GM18505 (cell line): ENCODE data around the gene HAPLN2.

Experiments used
- ATAC-seq: cut with Tn5 transposase; IDR thresholded peaks from one replicate; pipeline ENCODE4 v1.9.1; 2021; ENCODE audit not compliant: unreplicated experiment
- POLR2A ChIP-seq: IDR thresholded peaks from 4 replicates; pipeline ENCODE4 v1.6.1; 2011; ENCODE audit warnings: borderline replicate concordance; ENCODE audit not compliant: insufficient read depth, insufficient read length; ENCODE audit errors: extremely low read depth

HAPLN2 gene

GRCh38 chr1:156662005-156662799 is 43.0 kb downstream of the HAPLN2 start:
- no peak for ATAC-seq

GRCh38 chr1:156662800-156663055 is 43.5 kb downstream of the HAPLN2 start:
- TF ChIP-seq POLR2A: no peak
- ATAC-seq: no peak

More at GRCh38 chr1:156662005-156662799, 43.0 kb downstream of the HAPLN2 start:
- no peak for TF ChIP-seq POLR2A

- ATAC-seq: no peak
- no peak for TF ChIP-seq POLR2A
These were observed 44.0 kb downstream of the HAPLN2 start for GRCh38 chr1:156663178-156663577.

GRCh38 chr1:156664046-156664766 is 45.0 kb downstream of the HAPLN2 start:
- ATAC-seq: no peak
- no peak for TF ChIP-seq POLR2A

- peak; percentile 57 for TF ChIP-seq POLR2A
- no peak for ATAC-seq
These were observed 45.7 kb downstream of the HAPLN2 start for GRCh38 chr1:156664767-156665411.

GRCh38 chr1:156665539-156665938 is 46.3 kb downstream of the HAPLN2 start:
- TF ChIP-seq POLR2A: no peak
- ATAC-seq: no peak

GRCh38 chr1:156666862-156667609 is 47.8 kb downstream of the HAPLN2 start:
- no peak for TF ChIP-seq POLR2A
- ATAC-seq: no peak

GRCh38 chr1:156667610-156667967 is 48.4 kb downstream of the HAPLN2 start:
- ATAC-seq: no peak
- no peak for TF ChIP-seq POLR2A

GRCh38 chr1:156667968-156668709 is 48.9 kb downstream of the HAPLN2 start:
- no peak for ATAC-seq
- no peak for TF ChIP-seq POLR2A

GRCh38 chr1:156668801-156669637 is 49.8 kb downstream of the HAPLN2 start:
- ATAC-seq: no peak
- TF ChIP-seq POLR2A: no peak

GRCh38 chr1:156669794-156670193 is 50.6 kb downstream of the HAPLN2 start:
- ATAC-seq: no peak
- TF ChIP-seq POLR2A: no peak

- ATAC-seq: no peak
- no peak for TF ChIP-seq POLR2A
These were observed 51.1 kb downstream of the HAPLN2 start for GRCh38 chr1:156670359-156670758.

GRCh38 chr1:156670791-156671190 is 51.6 kb downstream of the HAPLN2 start:
- no peak for TF ChIP-seq POLR2A
- no peak for ATAC-seq

GRCh38 chr1:156671804-156672203 is 52.6 kb downstream of the HAPLN2 start:
- no peak for TF ChIP-seq POLR2A
- no peak for ATAC-seq
